GM12873 (cell line): ENCODE measurements around the gene SPEM2.

ENCODE experiments used
- CTCF ChIP-seq: IDR thresholded peaks from 2 replicates; pipeline ENCODE4 v1.5.1; 2012; ENCODE audit warnings: low read depth, mild to moderate bottlenecking, moderate library complexity, low read length, control low read depth; ENCODE audit not compliant: insufficient read depth; ENCODE audit errors: missing control alignments

SPEM2 gene

GRCh38 chr17:7425316-7425715, at the start of gene SPEM2:
TSS of gene SPEM2 (plus strand) at chr17:7425616. CDS start at chr17:7425689, 73 bp downstream.
- TF ChIP-seq CTCF: no peak

GRCh38 chr17:7379134-7379533, 46.3 kb upstream of the SPEM2 start:
- no peak for TF ChIP-seq CTCF

- TF ChIP-seq CTCF: no peak
Measured at GRCh38 chr17:7380321-7380720, 45.1 kb upstream of the SPEM2 start.

GRCh38 chr17:7380855-7381683, 44.3 kb upstream of the SPEM2 start, which contains the start of gene TNK1:
TSS of gene TNK1 (plus strand) at chr17:7381089. CDS start at chr17:7382927, 1,838 bp downstream.
- TF ChIP-seq CTCF: no peak

GRCh38 chr17:7382901-7383300, 42.5 kb upstream of the SPEM2 start:
- no peak for TF ChIP-seq CTCF

GRCh38 chr17:7383371-7383741, 42.1 kb upstream of the SPEM2 start:
- no peak for TF ChIP-seq CTCF

- TF ChIP-seq CTCF: no peak
Measured at GRCh38 chr17:7383742-7384488, 41.5 kb upstream of the SPEM2 start.
